ENCODE data around the gene RPLP2. TPM values are rescaled to one million over a fixed set of nuclear protein-coding genes. Genes with fewer than 3 reads are reported as not detected.
A peak's percentile ranks its signal among the peaks of the same experiment; 100 is the strongest.

The RPLP2 gene
- total RNA-seq, 1 experiment from 2014 or later: 318 TPM

- peak; percentile 60 for DNase-seq (ENCODE audit: low read depth)
- in situ Hi-C loops (cut with HindIII; ENCODE audit: low pct_unique_long_range_greater_than_20kb, low sequenced_read_pairs): no loop called here
These were observed 8.8 kb downstream of the RPLP2 start, which contains the start of gene PNPLA2 for GRCh38 chr11:818396-819128. PNPLA2 (plus strand) TSS chr11:818914; CDS start chr11:819719, 805 bp downstream.

DNA sequence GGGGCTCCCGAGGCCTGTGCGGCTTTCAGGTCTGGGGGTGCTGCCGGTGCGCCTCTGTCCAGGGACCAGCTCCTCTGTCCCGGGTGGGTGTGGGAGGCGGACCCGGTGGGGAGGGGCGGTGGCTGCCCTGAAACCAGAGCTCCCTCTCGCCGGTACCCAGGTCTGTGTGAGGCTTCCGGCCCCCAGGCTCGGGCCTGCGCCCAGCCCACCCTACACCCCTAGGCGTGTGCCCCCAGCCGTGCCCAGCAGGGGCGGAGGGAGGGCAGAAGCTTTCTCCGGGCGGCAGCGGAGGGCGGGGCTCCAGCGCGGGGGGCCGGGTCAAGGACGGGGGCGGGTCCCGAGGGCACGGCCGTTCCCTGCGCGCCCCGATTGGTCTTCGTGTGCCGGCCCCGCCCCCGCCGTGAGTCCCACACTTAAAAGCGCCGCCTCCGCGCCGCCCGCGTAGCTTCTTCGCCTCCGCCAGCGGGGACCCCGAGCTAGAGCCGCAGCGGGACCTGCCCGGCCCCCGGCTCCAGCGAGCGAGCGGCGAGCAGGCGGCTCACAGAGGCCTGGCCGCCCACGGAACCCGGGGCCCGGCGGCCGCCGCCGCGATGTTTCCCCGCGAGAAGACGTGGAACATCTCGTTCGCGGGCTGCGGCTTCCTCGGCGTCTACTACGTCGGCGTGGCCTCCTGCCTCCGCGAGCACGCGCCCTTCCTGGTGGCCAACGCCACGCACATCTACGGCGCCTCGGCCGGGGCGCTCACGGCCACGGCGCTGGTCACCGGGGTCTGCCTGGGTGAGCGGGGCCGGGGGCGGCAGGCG is 9.6 kb downstream of the RPLP2 start:
- in situ Hi-C loops (cut with HindIII; ENCODE audit: low pct_unique_long_range_greater_than_20kb, low sequenced_read_pairs): no loop called here
- peak; percentile 79 for DNase-seq (ENCODE audit: low read depth)

DNA sequence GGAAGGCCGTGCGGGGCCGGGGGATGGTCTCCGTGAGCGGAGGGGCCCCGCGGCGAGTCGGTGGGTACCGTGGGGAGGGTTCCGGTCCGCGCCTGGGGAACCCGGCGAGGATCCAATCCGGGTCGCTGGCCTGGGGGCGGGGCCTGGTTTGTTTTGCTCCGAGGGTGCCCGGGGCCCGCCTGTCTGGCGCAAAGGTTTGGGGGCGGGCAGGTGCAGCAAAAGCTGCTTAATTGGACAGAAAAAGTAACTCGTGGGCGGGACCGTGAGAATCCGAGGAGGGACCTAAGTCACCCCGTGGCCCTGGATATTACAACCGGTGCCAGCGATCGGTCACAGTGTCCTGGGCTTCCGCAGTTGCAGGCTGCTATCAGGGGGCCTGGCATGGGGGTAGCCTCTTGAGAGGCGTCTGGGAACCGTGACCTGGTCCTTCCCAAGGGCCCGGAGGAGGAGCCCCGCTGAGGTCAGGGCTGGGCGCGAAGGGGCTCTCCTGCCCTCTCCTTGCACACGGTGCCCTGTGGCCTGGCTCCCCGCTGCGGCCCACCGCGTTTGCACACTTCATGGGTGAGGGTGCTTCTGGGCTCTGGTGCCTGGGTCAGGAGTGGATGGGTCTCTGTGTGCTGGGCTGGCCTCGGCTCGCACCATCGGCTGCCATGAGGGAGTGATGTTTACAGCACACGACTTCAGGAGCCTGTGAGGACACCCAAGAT is 10.3 kb downstream of the RPLP2 start:
- in situ Hi-C loops (cut with HindIII; ENCODE audit: low pct_unique_long_range_greater_than_20kb, low sequenced_read_pairs): no loop called here
- peak; percentile 84 for DNase-seq (ENCODE audit: low read depth)

DNA sequence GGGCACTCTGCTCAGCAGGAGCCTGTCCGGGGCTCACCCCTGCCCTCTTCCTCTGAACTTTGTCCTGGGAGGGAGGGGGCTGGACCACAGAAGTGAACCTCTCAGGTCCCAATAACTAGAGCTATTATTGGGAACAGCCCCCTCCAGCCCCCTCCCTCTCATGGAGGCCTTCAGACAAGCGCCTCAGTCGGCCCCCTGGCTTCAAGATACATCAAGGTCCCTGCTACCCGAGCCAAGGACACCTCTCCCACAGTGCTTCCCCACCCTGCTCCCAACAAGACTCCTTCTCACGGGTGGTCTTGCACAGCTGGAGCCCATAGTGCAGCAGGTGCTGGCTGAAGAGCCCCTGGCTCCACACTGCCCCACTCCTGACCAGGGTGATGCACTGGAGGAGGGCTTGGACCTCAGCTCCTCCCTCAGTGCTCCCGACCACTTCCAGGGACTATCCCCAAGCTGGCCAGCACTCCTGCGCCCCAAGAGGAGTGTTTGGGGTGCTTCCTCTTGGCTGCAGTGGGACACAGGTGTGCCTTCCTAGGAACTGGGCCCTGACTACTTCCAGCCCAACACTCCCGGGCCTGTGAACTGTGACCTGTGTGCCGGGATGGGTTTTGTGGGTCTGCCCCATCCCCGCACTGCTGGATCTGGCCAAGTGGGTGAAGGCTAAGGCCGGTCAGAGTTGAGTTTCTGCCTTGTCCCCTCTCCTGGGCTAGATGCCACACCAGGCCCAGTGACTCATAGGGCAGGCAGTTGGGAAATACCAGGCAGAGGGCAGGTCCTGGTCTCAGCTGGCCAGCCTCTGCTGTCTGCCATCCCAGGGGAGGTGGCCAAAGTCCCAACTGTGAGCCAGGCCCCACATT is 11.1 kb downstream of the RPLP2 start:
- DNase-seq (ENCODE audit: low read depth): peak; percentile 72
- in situ Hi-C loops (cut with HindIII; ENCODE audit: low pct_unique_long_range_greater_than_20kb, low sequenced_read_pairs): no loop called here

DNA sequence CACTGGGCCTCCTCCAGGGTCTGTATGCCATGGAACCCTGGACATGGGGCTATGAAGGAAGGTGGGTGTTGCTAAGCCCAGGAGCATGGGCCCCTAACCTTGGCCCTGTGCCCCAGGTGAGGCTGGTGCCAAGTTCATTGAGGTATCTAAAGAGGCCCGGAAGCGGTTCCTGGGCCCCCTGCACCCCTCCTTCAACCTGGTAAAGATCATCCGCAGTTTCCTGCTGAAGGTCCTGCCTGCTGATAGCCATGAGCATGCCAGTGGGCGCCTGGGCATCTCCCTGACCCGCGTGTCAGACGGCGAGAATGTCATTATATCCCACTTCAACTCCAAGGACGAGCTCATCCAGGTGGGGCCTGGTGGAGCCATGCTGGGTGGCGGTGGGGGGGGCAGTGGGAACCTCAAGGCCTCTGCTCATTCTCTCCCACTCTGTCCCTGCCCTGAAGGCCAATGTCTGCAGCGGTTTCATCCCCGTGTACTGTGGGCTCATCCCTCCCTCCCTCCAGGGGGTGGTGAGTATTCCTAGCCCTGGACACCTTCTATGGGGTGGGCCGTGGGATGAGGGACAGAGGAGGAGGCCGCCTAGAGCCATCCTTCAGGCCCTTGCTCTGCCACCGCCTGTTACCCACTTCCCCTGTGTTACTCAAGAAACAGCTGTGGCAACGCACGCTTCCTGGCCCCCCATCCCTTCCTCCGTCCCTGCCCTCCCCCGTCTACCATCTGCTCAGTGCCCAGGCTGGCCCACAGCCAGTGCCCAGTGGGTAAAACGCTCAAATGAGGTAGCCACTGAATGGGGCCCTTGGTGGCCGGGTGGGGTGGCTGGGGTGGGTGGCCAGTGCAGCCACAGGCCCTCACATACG is 12.0 kb downstream of the RPLP2 start:
- no peak for DNase-seq (ENCODE audit: low read depth)
- in situ Hi-C loops (cut with HindIII; ENCODE audit: low pct_unique_long_range_greater_than_20kb, low sequenced_read_pairs): no loop called here

GRCh38 chr11:823441-824291 is 13.9 kb downstream of the RPLP2 start:
- no peak for DNase-seq (ENCODE audit: low read depth)
- in situ Hi-C loops (cut with HindIII; ENCODE audit: low pct_unique_long_range_greater_than_20kb, low sequenced_read_pairs): no loop called here

DNA sequence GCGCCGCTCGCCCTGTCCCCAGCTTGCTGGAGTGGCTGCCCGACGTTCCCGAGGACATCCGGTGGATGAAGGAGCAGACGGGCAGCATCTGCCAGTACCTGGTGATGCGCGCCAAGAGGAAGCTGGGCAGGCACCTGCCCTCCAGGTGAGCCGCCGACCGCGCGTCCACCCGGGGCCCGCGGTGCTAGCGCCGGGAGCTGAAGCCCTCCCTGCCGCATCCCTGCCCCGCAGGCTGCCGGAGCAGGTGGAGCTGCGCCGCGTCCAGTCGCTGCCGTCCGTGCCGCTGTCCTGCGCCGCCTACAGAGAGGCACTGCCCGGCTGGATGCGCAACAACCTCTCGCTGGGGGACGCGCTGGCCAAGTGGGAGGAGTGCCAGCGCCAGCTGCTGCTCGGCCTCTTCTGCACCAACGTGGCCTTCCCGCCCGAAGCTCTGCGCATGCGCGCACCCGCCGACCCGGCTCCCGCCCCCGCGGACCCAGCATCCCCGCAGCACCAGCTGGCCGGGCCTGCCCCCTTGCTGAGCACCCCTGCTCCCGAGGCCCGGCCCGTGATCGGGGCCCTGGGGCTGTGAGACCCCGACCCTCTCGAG is 14.6 kb downstream of the RPLP2 start:
- DNase-seq (ENCODE audit: low read depth): no peak
- in situ Hi-C loops (cut with HindIII; ENCODE audit: low pct_unique_long_range_greater_than_20kb, low sequenced_read_pairs): no loop called here

DNA sequence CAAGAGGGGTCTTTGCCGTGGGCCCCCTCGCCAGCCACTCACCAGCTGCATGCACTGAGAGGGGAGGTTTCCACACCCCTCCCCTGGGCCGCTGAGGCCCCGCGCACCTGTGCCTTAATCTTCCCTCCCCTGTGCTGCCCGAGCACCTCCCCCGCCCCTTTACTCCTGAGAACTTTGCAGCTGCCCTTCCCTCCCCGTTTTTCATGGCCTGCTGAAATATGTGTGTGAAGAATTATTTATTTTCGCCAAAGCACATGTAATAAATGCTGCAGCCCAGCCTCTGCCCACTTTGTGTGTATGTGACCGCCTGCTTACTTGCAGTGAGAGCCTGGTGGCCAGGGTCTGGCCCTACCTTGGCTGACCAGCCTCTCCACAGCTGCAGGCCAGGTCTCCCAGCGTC is 15.2 kb downstream of the RPLP2 start:
- no peak for DNase-seq (ENCODE audit: low read depth)
- in situ Hi-C loops (cut with HindIII; ENCODE audit: low pct_unique_long_range_greater_than_20kb, low sequenced_read_pairs): no loop called here

DNA sequence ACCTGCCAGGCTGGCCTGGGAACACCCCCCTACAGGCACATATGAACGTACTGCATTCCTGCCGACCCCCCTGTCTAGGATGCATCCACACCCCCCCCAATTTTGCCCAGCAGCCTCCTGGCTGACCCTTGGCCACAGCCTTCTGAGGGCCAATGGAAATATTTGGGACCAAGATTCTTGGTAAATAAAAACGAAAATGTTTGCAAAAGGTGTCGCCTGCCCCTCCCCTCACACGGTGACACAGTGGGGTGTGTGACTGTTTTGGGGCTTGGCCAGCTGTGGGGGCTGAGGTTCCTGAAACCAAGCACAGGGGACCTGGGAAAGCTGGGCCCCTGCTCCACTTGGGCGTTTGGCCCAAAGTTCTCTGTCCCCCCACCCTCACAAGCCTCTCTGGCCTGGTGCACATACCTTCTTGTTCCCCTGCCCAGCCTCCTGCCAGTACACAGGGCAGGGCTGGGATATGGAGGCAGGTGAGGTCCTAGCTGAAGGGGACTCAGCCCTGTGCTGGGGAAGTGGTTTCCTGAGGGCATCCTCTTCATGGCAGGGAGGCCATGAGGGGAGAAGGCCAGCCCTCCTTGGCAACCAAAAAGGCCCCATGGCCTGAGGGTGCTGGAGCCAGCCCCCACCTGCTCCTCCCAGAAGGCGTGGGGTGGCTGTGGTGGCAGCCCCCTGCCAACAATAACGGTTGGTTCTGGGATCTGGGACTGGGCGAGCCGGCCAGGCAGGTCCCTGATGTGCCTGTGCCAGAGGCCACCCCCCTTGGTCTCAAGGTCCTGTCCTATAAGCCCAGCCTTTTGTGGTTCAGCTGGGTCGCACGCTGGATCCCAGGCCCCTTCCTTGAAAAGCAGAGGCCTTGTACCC is 15.8 kb downstream of the RPLP2 start:
- in situ Hi-C loops (cut with HindIII; ENCODE audit: low pct_unique_long_range_greater_than_20kb, low sequenced_read_pairs): no loop called here
- no peak for DNase-seq (ENCODE audit: low read depth)

DNA sequence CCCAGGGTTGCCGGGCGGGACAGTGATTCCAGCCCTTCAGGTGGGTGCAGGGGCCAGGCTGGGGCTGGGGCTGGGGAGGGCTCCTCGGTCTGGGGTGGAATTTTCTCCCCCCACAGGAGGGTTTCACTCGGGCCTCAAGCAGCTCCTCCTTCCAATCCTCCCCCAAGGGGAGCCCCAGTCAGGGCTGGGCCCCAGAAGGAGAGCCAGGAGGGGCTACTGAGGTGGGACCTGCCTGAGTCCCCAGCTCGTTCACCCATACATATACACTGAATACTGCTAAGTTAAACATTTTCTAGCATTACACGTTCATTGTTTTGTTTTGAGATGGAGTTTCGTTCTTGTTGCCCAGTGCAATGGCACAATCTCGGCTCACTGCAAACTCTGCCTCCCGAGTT is 16.5 kb downstream of the RPLP2 start:
- DNase-seq (ENCODE audit: low read depth): no peak
- in situ Hi-C loops (cut with HindIII; ENCODE audit: low pct_unique_long_range_greater_than_20kb, low sequenced_read_pairs): no loop called here

GRCh38 chr11:826836-827145 is 17.0 kb downstream of the RPLP2 start:
- DNase-seq (ENCODE audit: low read depth): no peak
- in situ Hi-C loops (cut with HindIII; ENCODE audit: low pct_unique_long_range_greater_than_20kb, low sequenced_read_pairs): no loop called here

DNA sequence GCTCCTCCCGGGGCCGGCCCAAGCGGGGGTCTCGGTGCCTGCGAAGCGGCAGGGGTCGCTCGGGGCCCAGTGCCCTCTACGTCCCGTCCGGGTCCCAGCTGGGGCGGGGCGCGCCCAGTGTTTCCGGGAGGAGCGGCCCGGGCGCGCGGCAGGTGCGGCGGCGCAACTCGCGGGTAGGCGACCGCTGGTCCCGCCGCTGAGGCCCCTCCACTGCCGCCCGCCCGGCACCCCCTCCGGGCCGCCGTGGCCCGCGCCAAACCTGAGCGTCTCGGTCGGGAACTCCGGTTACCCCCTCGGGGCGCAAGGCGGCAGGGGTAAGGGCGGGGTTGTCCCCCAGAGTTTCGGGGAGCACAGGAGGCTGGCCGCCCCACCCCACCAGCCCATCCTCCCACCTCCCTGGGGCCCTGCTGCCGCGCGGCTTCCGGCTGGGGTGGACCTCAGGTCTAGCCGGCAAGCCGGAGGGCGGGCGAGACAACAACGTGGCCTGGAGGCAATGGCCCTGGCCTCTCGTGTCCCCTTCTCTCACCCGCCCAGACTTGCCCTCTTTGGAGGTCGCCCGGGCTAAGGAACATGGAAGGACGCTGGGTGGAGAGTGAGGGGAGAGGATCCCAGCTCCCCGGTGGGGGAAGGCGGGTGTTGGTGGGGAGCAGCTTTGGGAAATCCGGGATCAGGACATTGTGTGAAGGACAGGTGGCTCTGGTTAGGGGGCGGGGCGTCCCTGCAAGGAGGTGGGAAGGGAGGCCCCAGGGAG is 17.6 kb downstream of the RPLP2 start:
- no peak for DNase-seq (ENCODE audit: low read depth)
- in situ Hi-C loops (cut with HindIII; ENCODE audit: low pct_unique_long_range_greater_than_20kb, low sequenced_read_pairs): no loop called here

- no peak for DNase-seq (ENCODE audit: low read depth)
- in situ Hi-C loops (cut with HindIII; ENCODE audit: low pct_unique_long_range_greater_than_20kb, low sequenced_read_pairs): no loop called here
These were observed 18.1 kb downstream of the RPLP2 start, which contains the start of gene CRACR2B for GRCh38 chr11:827897-828192. CRACR2B (plus strand) TSS chr11:827919; CDS start chr11:828608, 689 bp downstream.

DNA sequence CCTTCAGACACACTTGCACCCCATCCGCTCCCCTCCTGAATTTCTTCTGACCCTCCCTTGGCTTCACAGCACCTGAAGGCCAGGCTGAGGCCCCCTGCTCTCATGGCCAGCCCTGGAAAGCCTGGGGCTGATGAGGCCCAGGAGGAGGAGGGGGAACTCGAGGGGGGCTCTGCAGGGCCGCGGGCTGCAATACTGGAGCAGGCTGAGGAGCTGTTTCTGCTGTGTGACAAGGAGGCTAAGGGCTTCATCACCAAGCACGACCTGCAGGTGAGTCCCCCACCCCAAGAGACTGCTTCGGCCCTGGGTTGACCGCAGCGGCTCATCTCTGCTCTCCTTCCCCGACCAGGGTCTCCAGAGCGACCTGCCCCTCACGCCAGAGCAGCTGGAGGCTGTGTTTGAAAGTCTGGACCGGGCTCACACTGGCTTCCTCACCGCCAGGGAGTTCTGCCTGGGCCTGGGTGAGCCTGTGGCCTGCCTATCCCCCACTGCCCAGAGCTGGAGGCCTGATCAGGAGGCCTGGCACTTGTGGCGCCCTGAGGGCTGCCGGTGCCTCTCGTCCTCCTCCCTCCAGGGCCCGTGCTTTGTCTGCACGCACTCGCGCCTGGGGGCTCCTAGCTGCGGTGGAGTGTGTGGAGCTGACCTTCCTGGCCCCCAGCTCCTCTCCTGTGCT is 18.9 kb downstream of the RPLP2 start:
- in situ Hi-C loops (cut with HindIII; ENCODE audit: low pct_unique_long_range_greater_than_20kb, low sequenced_read_pairs): no loop called here
- DNase-seq (ENCODE audit: low read depth): no peak

Data from Caki2 (cell line).